ENCODE measurements around the gene NOL4.

- TF ChIP-seq CTCF (conservative IDR thresholded peaks at IDR 0.05; ENCODE audit: low read depth, low read length) (no peak), EZH2 (IDR thresholded peaks at IDR 0.05; ENCODE audit: borderline replicate concordance, low read depth, low read length, poor library complexity, severe bottlenecking) (no peak)
Observed at GRCh38 chr18:34222307-34223163, 2.2 kb downstream of the NOL4 start.

All from A673 (cell line).